T47D (cell line): ENCODE measurements around the gene TMED5.
"Not testable (repeated sequence)": the region's sequence is repeated elsewhere in the genome, so short reads cannot be mapped to it uniquely, and the experiment has no call there.

ENCODE experiments used
- DNase-seq, 2 experiments: peaks; one replicate each; pipeline versions ENCODE4 v3.0.0 to v3.0.0-alpha.2; 2011 to 2012; ENCODE audit warnings: low read depth in 1 of 2, low spot score in 1 of 2
- JUND ChIP-seq: IDR thresholded peaks from 2 replicates; pipeline ENCODE4 v1.6.1; 2012; ENCODE audit warnings: low read depth
- in situ Hi-C: cut with HindIII; loops from 2 replicates; pipeline ENCODE4 v1.10.0; 2016; ENCODE audit warnings: low sequenced_read_pairs, low pct_unique_long_range_greater_than_20kb

The TMED5 gene

GRCh38 chr1:93194231-93194990 is 14.2 kb upstream of the TMED5 start:
- in situ Hi-C loops, result no loop called here

DNA sequence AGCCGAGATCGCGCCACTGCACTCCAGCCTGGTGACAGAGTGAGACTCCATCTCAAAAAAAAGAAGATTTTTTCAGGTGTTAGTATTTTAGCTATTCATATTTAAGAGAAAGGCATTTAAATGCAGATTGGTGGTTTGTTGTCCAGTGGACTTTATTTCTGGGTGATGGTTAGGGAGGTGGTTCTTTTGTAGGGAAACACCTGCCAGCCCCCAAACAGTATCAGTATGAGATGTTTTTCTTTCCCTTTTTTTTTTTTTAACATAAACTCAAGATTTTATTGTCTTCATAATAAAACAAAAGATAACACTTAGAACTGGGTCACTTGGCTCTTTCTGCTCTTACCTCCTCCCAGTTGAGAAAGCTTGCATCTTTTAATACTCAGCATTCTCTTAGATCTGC is 10.2 kb upstream of the TMED5 start:
- DNase-seq, result no peak
- in situ Hi-C loops, result no loop called here
- no peak for TF ChIP-seq JUND

More at GRCh38 chr1:93194231-93194990, 14.2 kb upstream of the TMED5 start:
- DNase-seq, result no peak
- TF ChIP-seq JUND, result no peak

DNA sequence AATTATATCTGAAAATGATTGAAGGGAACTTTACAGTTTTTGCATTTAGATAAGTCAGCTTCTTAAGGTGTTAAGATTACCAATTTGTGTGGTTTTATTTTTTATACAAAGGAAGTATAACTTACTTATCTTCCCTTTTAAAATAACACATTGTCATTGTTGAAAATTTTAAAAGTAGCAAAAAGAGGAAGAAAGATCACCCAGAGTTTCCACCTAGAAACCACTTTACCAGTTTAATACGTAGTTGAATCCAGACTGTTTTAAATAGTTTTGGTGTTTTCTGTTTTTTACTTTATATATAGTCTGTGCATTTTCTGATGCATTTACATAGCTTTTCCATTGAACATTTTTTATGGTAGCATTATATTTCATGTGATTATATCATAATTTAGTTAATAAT is 6.5 kb upstream of the TMED5 start:
- DNase-seq, result no peak
- TF ChIP-seq JUND, result no peak
- in situ Hi-C loops, result no loop called here

GRCh38 chr1:93180723-93181613 is 755 bp upstream of the TMED5 start, which contains the start of gene CCDC18:
CCDC18 (plus strand) TSS chr1:93180724; CDS start chr1:93183362, 2,638 bp downstream.
- in situ Hi-C loops, result no loop called here
- DNase-seq, result no peak
- no peak for TF ChIP-seq JUND

- in situ Hi-C loops, result no loop called here
- no peak for DNase-seq
- TF ChIP-seq JUND, result no peak
Observed at GRCh38 chr1:93178418-93178817, 1.8 kb downstream of the TMED5 start.

GRCh38 chr1:93177991-93178390 is 2.2 kb downstream of the TMED5 start:
- TF ChIP-seq JUND, result no peak
- in situ Hi-C loops, result no loop called here
- no peak for DNase-seq

DNA sequence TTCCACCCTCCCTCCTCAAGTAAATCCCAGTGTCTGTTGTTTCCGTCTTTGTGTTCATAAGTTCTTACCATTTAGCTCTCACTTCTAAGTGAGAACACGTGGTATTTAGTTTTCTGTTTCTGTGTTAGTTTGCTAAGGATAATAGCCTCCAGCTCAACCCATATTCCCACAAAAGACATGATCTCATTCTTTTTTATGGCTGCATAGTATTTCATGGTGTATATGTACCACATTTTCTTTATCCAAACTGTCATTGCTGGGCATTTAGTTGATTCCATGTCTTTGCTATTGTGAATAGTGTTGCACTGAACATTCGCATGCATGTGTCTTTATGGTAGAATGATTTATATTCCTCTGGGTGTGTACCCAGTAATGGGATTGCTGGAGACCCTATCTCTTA is 5.6 kb downstream of the TMED5 start:
- DNase-seq, in situ Hi-C loops: not testable (repeated sequence)

GRCh38 chr1:93172778-93173177 is 7.4 kb downstream of the TMED5 start:
- DNase-seq, result no peak
- in situ Hi-C loops, result no loop called here
- TF ChIP-seq JUND, result no peak

- DNase-seq, result no peak
- TF ChIP-seq JUND, result no peak
- in situ Hi-C loops, result no loop called here
Observed at GRCh38 chr1:93171549-93172034, 8.6 kb downstream of the TMED5 start.

DNA sequence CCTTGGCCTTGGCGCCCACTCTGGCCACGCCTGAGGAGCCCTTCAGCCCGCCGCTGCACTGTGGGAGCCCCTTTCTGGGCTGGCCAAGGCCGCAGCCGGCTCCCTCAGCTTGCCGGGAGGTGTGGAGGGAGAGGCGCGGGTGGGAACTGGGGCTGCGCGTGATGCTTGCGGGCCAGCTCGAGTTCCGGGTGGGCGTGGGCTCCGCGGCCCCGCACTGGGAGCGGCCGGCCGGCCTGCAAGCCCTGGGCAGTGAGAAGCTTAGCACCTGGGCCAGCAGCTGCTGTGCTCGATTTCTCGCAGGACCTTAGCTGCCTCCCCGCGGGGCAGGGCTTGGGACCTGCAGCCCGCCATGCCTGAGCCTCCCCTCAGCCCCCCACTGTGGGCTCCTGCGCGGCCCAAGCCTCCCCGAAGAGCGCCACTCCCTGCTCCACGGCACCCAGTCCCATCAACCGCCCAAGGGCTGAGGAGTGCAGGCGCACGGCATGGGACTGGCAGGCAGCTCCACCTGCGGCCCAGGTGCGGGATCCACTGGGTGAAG is 10.0 kb downstream of the TMED5 start:
- in situ Hi-C loops, DNase-seq: not testable (repeated sequence)

- TF ChIP-seq JUND, result no peak
- in situ Hi-C loops, result no loop called here
- DNase-seq, result no peak
Observed at GRCh38 chr1:93167006-93167405, 13.2 kb downstream of the TMED5 start.

- DNase-seq, in situ Hi-C loops: not testable (repeated sequence)
Observed at GRCh38 chr1:93165895-93166294, 14.3 kb downstream of the TMED5 start.

- in situ Hi-C loops, result no loop called here
- DNase-seq, result no peak
- TF ChIP-seq JUND, result no peak
Observed at GRCh38 chr1:93164816-93165215, 15.4 kb downstream of the TMED5 start.

DNA sequence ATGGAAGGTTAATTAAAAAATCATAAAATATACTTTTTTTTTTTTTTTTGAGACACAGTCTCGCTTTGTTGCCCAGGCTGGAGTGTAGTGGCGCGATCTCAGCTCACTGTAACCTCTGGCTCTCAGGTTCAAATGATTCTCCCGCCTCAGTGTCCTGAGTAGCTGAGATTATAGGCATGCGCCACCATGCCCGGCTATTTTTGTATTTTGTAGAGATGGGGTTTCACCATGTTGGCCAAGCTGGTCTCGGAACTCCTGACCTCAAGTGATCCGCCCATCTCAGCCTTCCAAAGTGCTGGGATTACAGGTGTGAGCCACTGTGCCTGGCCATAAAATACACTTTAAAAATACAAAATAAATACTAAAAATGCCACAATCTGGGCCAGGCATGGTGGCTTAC is 16.9 kb downstream of the TMED5 start:
- DNase-seq, in situ Hi-C loops: not testable (repeated sequence)
